GM19397 (cell line): Measurements from ENCODE around the gene PTPN1.
"Not testable (repeated sequence)": the region's sequence is repeated elsewhere in the genome, so short reads cannot be mapped to it uniquely, and the experiment has no call there.

ENCODE experiments used
- ATAC-seq: cut with Tn5 transposase; IDR thresholded peaks from one replicate; pipeline ENCODE4 v1.9.1; 2021; ENCODE audit warnings: mild to moderate bottlenecking, moderate library complexity; ENCODE audit not compliant: unreplicated experiment

Gene PTPN1

DNA sequence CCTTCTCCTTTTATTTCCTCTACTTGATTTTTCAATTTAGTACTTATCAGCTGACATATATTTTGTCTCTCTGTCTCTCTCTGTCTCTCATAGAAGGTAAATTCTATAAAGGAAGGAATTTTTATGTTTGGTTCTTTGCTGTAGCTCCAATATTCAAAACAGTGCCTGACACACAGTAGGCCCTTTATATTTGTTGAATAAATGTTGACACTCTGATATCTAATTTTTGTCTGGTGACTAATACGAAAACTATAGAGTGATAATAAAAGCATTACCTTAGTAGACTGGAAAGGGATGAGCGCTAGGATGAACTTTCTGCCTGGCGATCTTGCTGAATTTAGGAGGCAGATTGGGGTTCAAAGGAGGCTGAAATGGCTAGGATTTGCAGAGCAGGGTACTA is 42.8 kb downstream of the PTPN1 start:
- no peak for ATAC-seq

DNA sequence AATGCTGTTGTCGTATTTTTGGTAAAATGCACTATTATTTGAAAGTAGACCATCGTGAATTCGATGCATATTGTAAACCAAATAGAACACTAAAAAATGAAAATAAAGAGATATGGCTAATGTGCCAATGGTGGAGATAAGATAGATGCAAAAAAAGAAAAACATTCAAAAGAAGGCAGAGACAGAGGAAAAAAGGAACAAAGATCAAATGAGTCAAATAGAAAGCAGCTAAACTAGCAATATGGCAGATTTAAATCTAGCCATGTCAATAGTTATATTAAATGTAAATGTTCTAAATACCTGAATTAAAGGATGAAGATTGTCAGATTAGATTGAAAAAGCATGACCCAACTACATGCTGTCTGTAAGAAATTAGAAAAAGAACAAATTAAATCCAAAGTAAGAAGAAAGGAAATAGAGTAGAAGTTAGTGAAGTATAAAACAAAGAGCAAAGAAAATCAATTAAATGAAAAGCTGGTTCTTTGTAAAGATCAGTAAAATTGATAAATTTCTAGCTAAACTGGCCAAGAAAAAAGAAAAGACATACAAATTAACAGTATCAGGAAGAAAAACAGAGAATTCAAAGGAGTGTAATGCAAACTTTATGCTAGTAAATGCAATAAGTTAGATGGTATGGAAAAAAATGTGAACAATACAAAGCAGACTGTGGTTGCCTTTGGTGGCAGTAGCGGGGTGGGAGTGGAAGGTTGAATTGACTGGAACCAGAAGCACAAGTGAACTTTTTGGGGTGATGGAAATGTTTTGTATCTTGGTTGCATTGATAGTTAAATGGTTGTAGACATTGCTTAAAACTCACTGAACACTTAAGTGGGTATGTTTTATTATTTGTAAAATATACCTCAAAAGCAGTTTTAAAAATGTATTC is 44.8 kb downstream of the PTPN1 start:
- no peak for ATAC-seq

GRCh38 chr20:50555662-50556061 is 45.5 kb downstream of the PTPN1 start:
- ATAC-seq = no peak

DNA sequence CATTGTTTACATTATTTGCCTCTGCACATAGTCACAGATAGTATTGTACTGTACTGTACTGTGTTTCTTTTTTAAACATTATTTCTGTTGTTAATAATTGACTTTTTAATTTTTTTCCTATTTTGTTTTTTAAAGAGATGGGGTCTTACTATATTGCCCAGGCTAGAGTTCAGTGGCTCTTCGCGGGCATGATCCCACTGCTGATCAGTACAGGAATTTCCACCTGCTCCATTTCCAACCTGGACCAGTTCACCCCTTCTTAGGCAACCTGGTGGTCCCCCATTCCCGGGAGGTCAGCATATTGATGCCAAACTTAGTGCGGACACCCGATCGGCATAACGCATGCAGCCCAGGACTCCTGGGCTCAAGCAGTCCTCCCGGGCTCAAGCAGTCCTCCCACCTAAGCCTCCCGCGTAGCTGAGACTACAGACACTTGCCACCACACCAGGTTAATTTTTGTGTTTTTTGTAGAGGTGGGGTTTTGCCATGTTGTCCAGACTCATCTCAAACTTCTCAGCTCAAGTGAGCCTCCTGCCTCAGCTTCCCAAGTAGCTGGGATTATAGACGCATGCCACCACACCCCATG is 47.5 kb downstream of the PTPN1 start:
- ATAC-seq = no peak

GRCh38 chr20:50558483-50558925 is 48.3 kb downstream of the PTPN1 start:
- ATAC-seq = no peak

DNA sequence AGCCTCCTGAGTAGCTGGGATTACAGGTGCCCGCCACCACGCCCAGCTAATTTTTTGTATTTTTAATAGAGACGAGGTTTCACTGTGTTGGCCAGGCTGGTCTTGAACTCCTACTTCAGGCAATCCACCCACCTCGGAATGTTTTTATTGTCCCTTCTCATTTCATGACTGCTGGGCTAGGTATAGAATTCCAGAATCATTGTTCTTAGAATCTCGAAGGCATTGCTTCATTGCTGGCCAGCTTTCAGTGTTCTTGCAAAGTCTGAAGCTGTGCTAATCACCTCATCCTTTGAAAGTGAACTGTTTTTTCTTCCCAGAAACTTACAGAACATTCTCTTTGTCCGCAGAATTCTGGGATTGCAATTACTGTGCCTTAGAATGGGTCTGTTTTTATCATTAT is 49.0 kb downstream of the PTPN1 start:
- no peak for ATAC-seq

DNA sequence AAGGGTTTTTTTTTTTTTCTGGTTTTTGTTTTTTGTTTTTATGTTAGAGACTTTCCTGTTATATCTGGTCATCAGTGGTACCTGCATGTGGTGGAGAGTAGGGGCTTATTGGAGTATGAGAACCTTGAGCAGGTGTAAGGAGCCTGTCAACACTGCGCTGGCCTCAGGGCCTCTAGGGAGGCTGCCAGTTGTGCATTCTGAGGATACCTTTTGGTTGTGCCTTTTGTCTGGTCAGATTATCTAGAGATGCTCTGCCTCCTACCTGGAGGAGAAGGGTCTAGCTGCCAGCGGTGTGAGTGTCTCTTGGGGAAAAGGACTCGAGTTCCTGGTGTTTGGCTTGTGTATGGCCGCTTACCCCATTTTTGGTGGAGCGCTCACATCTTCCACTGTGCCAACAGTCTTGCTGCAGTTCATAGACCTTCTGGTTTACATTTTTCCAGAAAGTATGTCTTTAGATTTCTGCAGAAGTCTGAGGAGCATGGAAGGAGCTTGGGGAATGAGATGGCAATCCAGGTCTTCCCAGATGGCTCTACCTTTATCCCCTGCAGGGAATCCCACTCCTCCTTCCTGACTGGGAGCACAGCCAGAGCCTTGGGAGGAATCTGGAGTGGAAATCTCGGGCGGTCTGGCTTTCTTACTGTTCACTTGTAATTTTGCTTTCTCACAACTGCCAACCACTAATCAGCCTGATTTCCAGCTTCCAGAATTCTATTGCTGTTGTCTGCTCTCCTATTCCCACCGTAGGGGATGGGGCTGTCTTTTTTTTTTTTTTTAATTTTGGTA is 49.9 kb downstream of the PTPN1 start:
- no peak for ATAC-seq

- no peak for ATAC-seq
These were observed 50.7 kb downstream of the PTPN1 start for GRCh38 chr20:50560867-50561266.

- no peak for ATAC-seq
These were observed 51.3 kb downstream of the PTPN1 start for GRCh38 chr20:50561379-50562078.

- no peak for ATAC-seq
These were observed 52.1 kb downstream of the PTPN1 start for GRCh38 chr20:50562262-50562701.

GRCh38 chr20:50563133-50563944 is 53.2 kb downstream of the PTPN1 start:
- ATAC-seq = no peak

- no peak for ATAC-seq
These were observed 55.2 kb downstream of the PTPN1 start for GRCh38 chr20:50565383-50565782.

DNA sequence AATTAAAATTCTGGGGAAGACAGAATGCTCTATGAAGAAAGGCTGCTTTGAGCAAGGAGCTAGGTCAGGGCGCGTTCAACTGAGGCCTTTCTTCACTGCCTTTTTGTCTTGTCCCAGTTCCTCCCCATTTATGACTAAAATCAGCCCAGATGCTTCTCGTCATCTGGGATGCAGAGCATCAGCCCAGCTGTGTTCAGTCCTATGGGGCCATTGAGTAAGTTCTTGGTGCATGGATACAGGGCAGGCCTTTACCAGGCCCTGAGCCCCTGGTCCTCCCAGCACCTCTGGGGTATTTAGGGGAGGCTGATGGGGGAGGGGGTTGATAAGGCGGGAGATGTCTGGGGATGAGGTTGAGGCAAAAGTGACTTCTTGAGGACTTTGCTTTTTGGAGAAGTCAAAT is 55.7 kb downstream of the PTPN1 start:
- ATAC-seq = no peak

DNA sequence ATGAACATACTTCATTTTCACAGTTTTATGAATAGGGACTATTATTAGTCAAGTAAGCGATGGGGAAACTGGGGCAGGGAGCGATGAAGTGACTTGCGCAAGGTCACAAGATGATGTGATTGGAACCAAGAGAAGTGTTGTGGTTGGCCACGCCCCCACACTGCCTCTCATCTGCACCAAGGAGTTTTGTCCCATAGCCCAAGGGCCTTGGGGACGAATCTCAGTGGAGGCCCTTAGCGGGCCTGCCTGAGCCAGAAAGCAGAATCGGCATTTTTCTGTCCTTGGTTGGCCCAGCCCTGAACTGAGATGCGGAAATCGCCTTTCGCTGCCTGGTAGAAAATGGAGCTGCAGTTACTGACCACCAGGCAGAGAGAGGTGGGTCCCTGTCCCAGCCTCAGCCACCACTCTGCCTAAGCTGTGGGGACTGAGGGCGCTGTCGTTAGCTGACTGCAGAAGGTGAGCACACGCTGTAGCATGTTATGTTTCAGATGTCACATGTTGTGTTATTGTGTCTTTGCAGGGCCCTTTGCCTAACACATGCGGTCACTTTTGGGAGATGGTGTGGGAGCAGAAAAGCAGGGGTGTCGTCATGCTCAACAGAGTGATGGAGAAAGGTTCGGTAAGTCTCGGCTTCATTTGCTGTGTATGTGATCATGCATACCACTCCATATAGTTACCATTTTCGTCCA is 57.8 kb downstream of the PTPN1 start:
- ATAC-seq = no peak

GRCh38 chr20:50568549-50568942 is 58.4 kb downstream of the PTPN1 start:
- no peak for ATAC-seq

- not testable (repeated sequence) for ATAC-seq
These were observed 59.3 kb downstream of the PTPN1 start for GRCh38 chr20:50569487-50569863.

GRCh38 chr20:50569864-50570836 is 60.0 kb downstream of the PTPN1 start:
- peak; percentile 57 for ATAC-seq

- no peak for ATAC-seq
These were observed 61.3 kb downstream of the PTPN1 start for GRCh38 chr20:50571466-50571865.
